Uterus (tissue), 2 donors: Measurements from ENCODE around the gene CPT1C.

Experiments used
- CTCF ChIP-seq, 4 experiments: fragments of 200-600 bp in 2 of 4; fragments of 450-650 bp in 2 of 4; sonication (generic) in 2 of 4; IDR thresholded peaks; one replicate each; pipeline ENCODE4 v1.5.1; 2016 to 2019; ENCODE audit warnings: antibody characterized with exemption in 4 of 4, mild to moderate bottlenecking in 2 of 4, moderate library complexity in 1 of 4
- POLR2A ChIP-seq, 2 donors: fragments of 450-650 bp; IDR thresholded peaks; one replicate each; pipeline ENCODE4 v1.6.1; 2016; ENCODE audit warnings: antibody characterized with exemption in 2 of 2, mild to moderate bottlenecking in 1 of 2, moderate library complexity in 1 of 2

DNA sequence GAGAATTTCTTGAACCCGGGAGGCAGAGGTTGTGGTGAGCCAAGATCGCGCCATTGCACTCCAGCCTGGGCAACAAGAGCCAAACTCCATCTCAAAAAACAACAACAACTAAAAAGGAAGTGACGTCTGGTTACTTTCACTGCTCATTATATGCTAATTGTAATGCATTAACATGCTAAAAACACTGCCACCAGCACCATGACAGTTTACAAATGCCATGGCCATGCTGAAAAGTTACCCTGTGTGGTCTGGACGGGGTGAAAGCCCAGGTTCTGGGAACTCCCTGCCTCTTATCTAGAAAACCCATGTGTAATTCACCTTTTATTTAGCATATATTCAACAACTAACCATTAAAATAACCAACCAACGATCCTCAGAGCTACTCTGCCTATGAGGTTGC lies 28.1 kb downstream of the CPT1C start:
- TF ChIP-seq CTCF (IDR thresholded peaks at IDR 0.05) (no peak), POLR2A (IDR thresholded peaks at IDR 0.05) (no peak)
